M059J (cell line): ENCODE measurements around the gene BMAL1. TPM values are rescaled to one million over a fixed set of nuclear protein-coding genes. Genes with fewer than 3 reads are reported as not detected.
A peak's percentile ranks its signal among the peaks of the same experiment; 100 is the strongest.

Experiments
- DNase-seq: peaks from one replicate; pipeline ENCODE4 v3.0.0-alpha.2; 2012; ENCODE audit warnings: low read depth
- total RNA-seq: library from RNA; depleted of rRNA; stranded (reverse); fragments of >200 nt; shearing (Covaris generic); gene quantifications from 2 replicates; pipeline ENCODE4 v1.2.3, GENCODE V29; 2014

Gene BMAL1
- total RNA-seq, 1 experiment from 2014 or later, result 34.0 TPM

GRCh38 chr11:13291361-13291760 lies 13.8 kb downstream of the BMAL1 start:
- no peak for DNase-seq

- DNase-seq, result no peak
Observed at GRCh38 chr11:13291800-13292199, 14.2 kb downstream of the BMAL1 start.

GRCh38 chr11:13292970-13293369 lies 15.4 kb downstream of the BMAL1 start:
- no peak for DNase-seq

GRCh38 chr11:13294178-13294577 lies 16.6 kb downstream of the BMAL1 start:
- DNase-seq, result no peak

DNA sequence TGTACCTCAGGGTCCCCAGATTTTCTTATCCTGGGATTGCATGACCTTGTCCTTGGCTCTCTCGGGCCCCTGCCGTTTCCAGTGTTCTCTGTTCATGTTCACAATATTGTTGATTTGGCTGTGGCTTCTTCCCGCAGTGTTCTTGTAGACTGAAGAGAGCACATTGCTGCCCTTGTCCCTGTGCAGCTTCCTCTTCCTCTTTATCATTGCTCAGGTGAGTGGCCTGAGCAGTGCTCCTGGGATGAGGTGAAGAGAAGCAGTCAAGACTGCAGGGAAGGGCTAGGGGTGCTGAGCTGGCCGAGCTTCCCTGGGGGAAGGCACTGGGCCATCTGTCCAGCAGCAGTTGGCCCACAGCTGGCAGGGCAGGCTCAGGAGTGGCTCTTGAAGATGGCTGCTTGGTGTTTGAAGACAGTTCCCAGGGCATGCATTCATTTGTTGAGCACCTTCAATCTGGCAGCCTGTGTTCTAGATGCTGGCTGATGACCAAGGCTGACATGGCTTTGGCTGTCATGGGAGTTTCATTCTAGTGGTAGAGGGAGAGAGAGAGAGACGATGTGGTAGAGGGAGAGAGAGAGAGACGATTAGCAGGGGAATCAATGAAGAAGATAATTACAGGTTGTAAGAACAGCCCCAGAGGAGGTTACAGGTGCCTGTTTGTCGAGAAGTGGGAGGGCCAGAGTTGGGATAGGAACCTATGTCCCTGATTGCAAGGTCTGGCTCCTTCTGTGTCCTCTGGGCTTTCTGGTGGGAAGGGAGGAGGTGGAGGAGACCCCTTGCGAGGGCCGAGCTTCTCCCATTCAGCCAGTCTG lies 17.4 kb downstream of the BMAL1 start:
- DNase-seq, result no peak

- DNase-seq, result no peak
Observed at GRCh38 chr11:13297308-13297916, 19.8 kb downstream of the BMAL1 start.

- DNase-seq, result no peak
Observed at GRCh38 chr11:13297917-13298356, 20.3 kb downstream of the BMAL1 start.

DNA sequence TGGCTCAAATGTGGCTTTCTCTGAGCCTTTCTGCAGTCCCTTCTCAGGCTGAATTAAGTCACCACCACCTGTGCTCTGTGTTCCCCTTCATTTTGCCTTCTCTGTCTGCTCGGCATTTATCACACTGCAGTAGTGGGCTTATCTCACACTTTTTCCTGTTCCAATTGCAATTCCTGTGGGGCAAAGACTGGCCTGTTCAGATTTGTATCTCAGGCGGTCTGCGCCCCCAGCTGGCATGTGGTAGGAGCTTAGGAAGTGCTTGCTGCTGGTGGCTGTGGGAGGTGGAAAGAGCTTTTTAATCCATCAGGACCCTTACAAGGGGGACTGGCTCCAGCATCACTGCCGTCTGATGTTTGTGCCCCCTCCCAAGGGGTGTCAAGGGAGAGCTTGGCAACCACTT lies 21.2 kb downstream of the BMAL1 start:
- no peak for DNase-seq

- DNase-seq, result no peak
Observed at GRCh38 chr11:13301522-13301921, 23.9 kb downstream of the BMAL1 start.

DNA sequence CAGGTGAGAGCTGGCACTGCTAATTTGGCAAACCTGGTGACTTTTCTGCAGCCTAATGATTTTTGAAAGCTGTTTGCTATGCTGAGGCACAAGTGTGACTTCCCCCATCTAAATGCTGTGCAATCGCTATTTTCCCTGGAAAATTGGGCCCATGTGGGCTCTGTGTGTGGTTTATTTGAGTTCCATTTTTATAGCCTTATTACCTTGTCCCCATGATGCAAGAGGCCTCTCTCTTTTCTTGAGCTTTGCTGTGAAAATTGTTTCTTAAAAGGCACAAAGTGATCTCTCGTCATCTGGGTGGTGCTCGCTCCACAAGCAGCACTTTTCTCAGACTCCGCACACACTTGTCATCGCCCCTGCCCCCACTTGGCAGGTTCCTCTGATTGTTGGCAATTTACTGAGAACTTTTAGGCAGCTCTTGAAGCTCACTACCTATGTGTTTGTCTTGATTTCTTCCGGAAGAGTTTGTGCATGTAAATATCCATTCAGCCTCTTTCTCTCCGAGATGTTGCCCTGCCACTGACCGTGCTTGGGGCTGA lies 24.9 kb downstream of the BMAL1 start:
- DNase-seq, result no peak

DNA sequence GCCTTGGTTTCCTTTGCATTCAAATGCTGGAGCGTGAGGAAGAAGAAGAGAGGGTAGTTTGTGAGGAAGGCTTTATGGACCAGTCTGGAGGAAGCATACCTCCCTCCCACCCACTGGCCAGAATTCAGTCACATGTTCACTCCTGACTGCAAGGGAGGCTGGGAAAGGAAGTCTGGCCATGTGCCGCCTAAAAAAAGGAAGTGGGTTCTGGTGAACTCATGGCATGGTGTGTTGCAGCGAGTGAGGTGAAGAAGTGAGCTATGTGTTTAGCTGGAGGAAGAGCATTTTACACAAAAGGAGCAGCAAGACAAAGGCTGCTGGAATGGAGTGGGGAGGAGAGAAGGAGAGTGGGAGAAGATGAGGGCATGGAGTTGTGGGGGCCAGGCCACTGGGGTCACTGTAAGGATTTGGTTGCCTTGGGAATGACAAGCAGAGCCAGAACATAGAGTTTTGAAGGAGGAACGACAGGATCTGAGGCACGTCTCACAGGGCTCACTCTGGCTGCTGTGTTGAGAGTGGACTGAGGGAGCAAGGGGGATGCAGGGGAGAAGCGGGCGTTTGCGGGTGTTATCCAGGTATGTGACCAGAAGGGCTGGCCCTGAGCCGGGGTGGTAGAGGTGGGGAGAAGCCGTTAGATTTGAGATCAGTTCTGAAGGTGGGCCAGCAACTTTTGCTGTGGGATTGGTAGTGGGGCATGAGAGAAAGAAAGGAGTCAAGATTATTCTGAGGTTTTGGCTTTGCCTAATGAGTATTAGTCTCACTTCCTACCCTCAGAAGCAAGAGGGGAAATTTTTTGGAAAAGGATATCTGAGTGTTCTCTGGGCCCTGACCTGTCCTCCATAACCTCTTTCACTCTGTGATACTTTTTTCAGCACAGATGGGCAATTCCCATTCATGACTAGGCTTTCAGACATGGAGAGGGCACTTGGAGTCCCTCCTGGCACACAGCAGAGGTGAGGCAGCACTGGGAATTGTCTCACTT lies 26.4 kb downstream of the BMAL1 start:
- DNase-seq, result no peak

DNA sequence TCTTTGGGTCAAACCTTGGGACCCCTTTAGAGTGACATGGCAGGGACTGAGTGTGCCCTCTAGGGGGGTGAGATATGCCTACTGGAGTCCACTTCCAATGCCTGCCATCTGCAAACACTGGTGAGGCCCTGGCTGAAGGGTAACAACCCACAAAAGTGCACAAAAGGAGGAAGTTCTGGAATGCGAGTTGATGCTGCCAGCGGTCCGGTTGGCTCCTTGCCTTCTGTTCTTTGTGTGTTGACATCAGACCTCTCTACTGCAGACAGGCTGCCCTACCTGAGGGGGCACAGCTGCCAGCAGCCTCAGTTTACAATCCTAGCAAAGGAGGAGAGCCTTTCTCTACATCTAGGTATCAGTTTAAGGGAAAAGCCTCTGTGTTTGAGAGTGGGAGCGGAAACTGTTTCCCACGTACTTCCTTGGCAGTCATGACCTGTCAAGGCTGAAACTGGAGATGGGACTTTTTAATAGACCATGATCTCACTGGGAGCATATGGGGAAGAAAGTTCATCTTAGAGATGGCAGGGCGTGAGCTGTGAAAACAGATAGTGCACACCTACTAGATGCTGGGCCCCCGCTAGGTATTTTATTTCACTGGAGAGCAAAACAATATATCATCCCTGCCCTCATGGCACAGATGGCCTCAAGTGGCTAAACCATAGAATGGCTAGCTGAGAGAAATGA lies 27.2 kb downstream of the BMAL1 start:
- no peak for DNase-seq

GRCh38 chr11:13308704-13309103 lies 31.1 kb downstream of the BMAL1 start:
- DNase-seq, result no peak

- no peak for DNase-seq
Observed at GRCh38 chr11:13309156-13309555, 31.6 kb downstream of the BMAL1 start.

GRCh38 chr11:13310443-13310842 lies 32.9 kb downstream of the BMAL1 start:
- no peak for DNase-seq

- no peak for DNase-seq
Observed at GRCh38 chr11:13311570-13311969, 34.0 kb downstream of the BMAL1 start.

DNA sequence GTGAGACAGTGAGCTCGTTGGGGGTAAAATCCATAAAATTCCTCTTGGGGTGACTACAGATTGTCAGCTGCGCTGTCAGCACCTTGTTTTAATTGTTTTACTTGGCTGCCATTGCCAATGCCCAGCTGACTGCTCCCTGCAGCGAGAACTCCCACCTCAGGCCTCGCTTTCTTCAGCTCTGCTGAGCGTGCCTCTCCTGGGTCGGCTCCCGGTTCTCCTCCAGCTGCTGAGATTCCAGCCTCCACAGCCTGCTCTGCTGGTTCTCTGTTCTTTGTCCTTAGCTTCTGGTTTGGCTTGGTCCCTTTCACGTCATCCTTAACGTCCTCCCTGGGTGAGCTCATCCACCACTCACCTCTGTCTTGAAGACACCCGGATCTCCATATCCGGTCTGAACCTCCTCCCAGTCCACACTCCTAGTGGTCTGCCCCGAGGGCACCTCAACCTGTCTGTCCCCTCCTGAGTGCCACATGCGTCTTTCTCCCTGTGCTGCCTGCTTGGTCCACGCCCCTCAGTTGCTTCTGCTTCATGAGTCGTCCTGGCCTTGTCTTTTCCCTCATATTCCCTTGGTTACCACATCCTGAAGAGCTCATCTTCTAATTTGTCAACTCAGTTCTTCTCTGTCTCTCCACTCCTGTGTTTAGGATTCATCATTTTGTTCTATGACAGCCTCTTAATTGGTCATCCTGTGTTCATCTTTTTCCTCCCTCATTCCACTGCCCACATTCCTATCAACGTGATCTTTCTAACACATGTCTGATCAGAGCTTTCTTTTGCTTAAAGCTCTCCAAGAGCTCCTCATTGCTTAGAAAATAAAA lies 35.6 kb downstream of the BMAL1 start:
- no peak for DNase-seq

DNA sequence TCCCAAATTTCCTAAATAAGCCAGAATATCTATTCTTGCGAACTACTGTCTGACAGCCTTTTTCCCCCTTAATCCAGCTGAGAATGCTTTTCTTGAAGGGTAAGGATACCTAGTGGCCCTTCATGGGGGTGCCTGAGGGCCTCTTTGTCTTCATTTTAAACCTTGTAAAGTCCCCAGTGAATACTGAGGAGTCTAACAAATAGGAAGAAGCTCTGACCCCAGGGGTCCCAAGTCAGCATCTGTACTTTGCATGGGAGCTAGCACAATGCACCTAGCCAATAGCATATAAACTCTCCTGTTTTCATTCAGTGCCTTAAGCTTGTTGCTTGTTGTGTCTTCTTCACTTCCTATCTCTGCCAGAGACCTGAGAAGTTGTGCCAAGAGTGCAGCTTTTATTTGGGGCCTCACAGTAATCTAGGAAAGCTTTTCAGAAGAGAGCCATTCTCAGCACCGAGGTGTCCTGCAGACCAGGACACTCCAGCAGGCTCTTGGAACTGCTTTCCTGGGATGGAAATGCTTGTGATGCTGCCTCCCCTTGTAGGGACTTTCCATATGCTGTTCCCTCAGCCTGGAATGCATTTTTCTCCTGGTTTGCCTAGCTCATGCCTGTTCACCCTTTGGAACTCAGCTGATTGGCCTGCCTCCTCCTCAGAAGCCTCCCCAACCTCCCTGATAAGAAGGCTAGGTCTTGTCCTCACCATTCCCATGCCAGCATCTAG lies 37.2 kb downstream of the BMAL1 start:
- DNase-seq, result no peak

DNA sequence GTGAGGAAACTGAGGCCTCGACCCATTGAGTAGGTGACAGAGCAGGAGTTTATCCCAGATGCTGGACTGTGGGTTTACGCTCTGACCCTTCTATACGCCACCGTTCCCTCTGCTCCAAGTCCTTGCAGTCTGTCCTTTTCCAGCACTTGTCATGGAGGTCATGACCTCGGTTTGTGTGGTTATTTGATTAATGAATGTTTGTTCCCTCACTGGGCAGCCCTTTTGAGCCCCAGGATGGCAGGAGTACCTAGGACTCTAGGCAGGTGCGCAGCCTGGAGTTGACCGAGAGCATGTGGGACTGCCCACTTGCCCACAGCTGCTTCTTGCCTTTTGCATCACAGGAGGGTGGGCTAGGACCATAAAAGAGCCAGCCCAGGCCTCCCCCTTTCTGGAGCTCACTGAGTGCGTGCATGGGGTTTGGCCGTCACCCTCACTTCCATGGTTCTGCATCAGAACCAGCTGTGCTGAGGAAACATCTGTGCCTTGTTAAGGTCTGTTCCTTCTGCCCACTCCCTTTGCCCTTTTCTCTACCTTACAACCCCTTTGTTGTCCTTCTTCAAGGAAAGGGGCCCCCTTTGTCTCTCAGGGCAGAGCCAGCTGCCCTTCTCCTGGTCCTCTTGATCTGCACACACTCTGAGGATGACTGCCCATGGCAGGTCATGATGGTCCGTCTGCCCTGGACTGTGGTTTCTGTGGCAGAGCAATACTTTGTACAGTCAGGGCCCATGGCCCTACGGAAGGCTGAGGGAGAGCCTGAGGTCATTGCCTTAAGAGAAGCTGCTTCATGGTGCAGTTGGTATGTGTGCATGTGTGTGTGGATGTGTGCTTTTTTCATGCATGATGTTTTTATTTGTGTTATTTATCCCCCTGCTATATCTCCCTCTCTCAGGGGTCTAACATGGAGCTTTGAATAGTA lies 38.2 kb downstream of the BMAL1 start:
- peak; percentile 85 for DNase-seq
